Gastrocnemius medialis (tissue), 4 donors: ENCODE results near the gene MBOAT7. TPM values are rescaled to one million over a fixed set of nuclear protein-coding genes. Genes with fewer than 3 reads are reported as not detected.

Experiments
- ATAC-seq, 2 donors: fragments of 150-250 bp; one replicate each; pipeline ENCODE4 v1.9.1; 2016
- DNase-seq, 2 donors: peaks; one replicate each; pipeline ENCODE4 v3.0.0-alpha.2; 2019
- H3K27ac ChIP-seq, 4 donors: fragments of 200-600 bp; sonication (generic); 1 replicate in 1 of 4; 2 replicates in 3 of 4; pipeline ENCODE4 v1.5.1; 2016 to 2018; ENCODE audit warnings: mild to moderate bottlenecking in 2 of 4, moderate library complexity in 1 of 4
- H3K27me3 ChIP-seq, 3 donors: fragments of 200-600 bp; sonication (generic) in 2 of 3; 1 replicate in 1 of 3; 2 replicates in 2 of 3; pipeline versions ENCODE4 v1.5.1 to v1.6.0; 2016 to 2019; ENCODE audit warnings: mild to moderate bottlenecking in 1 of 3, moderate library complexity in 1 of 3
- H3K36me3 ChIP-seq, 2 donors: fragments of 200-600 bp; sonication (generic) in 1 of 2; one replicate each; pipeline ENCODE4 v1.5.1; 2017 to 2018
- H3K4me1 ChIP-seq, 2 donors: fragments of 200-600 bp; sonication (generic) in 1 of 2; one replicate each; pipeline ENCODE4 v1.5.1; 2016 to 2017; ENCODE audit warnings: mild to moderate bottlenecking in 2 of 2
- H3K4me3 ChIP-seq, 4 donors: fragments of 200-600 bp; sonication (generic) in 3 of 4; 1 replicate in 1 of 4; 2 replicates in 3 of 4; pipeline ENCODE4 v1.5.1; 2016 to 2019; ENCODE audit warnings: mild to moderate bottlenecking in 2 of 4
- H3K9me3 ChIP-seq, 3 donors: fragments of 200-600 bp; sonication (generic) in 2 of 3; 1 replicate in 1 of 3; 2 replicates in 2 of 3; pipeline ENCODE4 v1.5.1; 2016 to 2019
- POLR2A ChIP-seq, 2 donors: fragments of 450-650 bp; IDR thresholded peaks; one replicate each; pipeline ENCODE4 v1.6.1; 2017; ENCODE audit warnings: antibody characterized with exemption in 2 of 2, mild to moderate bottlenecking in 2 of 2, moderate library complexity in 2 of 2
- in situ Hi-C, 4 donors: fragments of 200-750 bp; cut with MboI; loops; one replicate each; pipeline versions ENCODE4 v1.15.0 to v1.8.0; 2017; ENCODE audit warnings: low sequenced_read_pairs in 4 of 4
- intact Hi-C: fragments of 100-400 bp; cut with DNase I; formaldehyde crosslinking; loops from one replicate; pipeline ENCODE4 v1.15.1; 2023; ENCODE audit warnings: low total_unique reads
- total RNA-seq, 4 donors: library from RNA; depleted of rRNA; stranded (reverse); fragments of >200 nt; gene quantifications; one replicate each; pipeline versions ENCODE4 v1.1.0 to v1.2.3, GENCODE V29; 2016
- TF ChIP-seq, protein P1 (sequence below), 5 experiments: fragments of 450-650 bp in 3 of 5; fragments of 200-600 bp in 2 of 5; sonication (generic) in 2 of 5; IDR thresholded peaks in 4 of 5; conservative IDR thresholded peaks in 1 of 5; 1 replicate in 4 of 5; 2 replicates in 1 of 5; pipeline ENCODE4 v1.5.1; 2016 to 2019; ENCODE audit warnings: antibody characterized with exemption in 5 of 5, mild to moderate bottlenecking in 3 of 5, moderate library complexity in 3 of 5

Gene MBOAT7
- total RNA-seq, 4 donors from 2014 or later = 11.6 to 36.4 (median 19.3) TPM

DNA sequence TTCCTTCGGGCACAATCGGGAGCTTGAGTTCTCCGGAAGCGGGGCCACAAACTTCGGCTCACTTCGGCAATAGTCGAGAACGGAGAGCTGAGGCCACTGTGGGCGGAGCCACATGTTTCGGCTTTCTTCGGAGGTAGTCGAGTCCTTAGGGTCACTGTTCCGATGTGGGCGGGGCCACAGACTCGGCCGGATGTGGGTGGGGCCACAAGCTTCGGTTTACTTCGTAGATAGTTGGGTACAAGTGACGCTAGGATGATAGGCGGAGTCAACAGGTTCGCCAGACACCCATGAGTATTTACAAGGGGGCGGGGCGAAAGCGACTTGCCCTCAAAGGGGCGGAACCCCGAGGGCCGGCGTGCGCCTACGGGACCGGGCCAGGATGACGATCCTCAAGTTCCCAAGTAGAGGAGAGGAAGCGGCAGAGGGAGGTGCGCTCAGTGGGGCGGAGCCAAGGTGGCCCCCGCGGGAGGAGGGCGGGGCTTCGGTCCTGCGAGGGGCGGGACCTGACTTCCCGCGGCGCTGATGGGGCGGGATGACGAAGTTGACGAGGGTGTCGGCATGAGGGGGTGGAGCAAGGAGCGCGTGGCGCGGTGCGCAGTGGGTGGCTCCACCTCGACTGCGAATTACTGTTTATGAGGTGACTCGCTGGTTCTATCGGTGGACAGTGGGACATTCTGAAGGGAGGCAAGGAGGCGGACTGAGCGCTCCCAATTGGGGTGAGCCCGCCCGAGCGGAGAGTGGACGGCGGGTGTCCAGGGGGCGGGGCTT, 539 bp upstream of the MBOAT7 start:
- Histone ChIP-seq H3K4me3 (peak overlapping the region; percentile 72 to 95 (median 89)), H3K9me3 (no peaks in the 10 kb centered on the region), H3K27ac (peak overlapping the region; percentile 92 to 98 (median 95)), H3K27me3 (no peaks in the 10 kb centered on the region), H3K4me1 (peaks cover 15 to 20% of the 10 kb centered on the region in 2 donors), H3K36me3 (peaks cover 5 to 25% of the 10 kb centered on the region in 2 donors)
- in situ Hi-C loops (no loop called here), intact Hi-C loops (loop anchor here (1.0 kb wide), 6 partner anchors 20 to 259 kb away; partner anchors contain the start of genes CNOT3, LENG1, LENG8 and PRPF31)
- peak; percentile 58 to 72 for TF ChIP-seq POLR2A (IDR thresholded peaks at IDR 0.05)
- TF ChIP-seq, protein P1, sequence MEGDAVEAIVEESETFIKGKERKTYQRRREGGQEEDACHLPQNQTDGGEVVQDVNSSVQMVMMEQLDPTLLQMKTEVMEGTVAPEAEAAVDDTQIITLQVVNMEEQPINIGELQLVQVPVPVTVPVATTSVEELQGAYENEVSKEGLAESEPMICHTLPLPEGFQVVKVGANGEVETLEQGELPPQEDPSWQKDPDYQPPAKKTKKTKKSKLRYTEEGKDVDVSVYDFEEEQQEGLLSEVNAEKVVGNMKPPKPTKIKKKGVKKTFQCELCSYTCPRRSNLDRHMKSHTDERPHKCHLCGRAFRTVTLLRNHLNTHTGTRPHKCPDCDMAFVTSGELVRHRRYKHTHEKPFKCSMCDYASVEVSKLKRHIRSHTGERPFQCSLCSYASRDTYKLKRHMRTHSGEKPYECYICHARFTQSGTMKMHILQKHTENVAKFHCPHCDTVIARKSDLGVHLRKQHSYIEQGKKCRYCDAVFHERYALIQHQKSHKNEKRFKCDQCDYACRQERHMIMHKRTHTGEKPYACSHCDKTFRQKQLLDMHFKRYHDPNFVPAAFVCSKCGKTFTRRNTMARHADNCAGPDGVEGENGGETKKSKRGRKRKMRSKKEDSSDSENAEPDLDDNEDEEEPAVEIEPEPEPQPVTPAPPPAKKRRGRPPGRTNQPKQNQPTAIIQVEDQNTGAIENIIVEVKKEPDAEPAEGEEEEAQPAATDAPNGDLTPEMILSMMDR (IDR thresholded peaks at IDR 0.05 in 4 of 5, conservative IDR thresholded peaks at IDR 0.05 in 1 of 5) = no peak
- DNase-seq = peak; percentile 100
- ATAC-seq = peak; percentile 72 to 75

DNA sequence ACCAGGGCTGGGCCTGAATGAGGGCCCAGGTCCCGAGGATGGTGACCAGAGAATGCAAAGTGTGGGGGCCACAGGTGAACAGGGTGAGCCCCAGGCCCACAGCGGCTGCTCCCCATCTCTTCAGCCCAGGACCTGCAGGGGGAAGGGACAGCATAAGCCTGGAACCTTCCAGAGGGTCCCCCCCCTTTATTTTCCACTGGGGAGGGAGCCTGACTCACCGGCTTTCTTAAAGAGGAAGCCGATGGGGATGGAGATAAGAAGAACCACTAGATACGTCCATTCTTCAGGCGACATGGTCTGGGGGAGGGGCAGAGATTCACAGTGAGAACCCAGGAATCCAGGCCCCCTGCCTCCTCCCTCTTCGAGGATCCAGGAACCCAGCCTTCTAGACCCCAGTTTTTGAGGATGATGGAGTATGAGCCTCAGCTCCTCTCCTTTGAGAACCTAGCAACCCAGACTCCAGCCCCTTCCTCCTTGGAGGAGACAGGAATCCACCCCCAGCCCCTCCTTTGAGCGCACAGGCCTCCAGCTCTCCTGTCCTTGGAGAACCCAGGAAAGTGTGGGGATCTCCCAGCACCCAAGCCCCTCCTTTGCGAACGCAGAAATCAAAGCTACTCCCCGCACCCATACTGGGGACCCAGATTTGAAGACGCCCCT, 1.0 kb downstream of the MBOAT7 start:
- DNase-seq = no peak
- in situ Hi-C loops = no loop called here
- intact Hi-C loops = no loop called here
- Histone ChIP-seq H3K27ac (peak overlapping the region; percentile 92 to 98 (median 95)), H3K9me3 (no peaks in the 10 kb centered on the region), H3K4me3 (peak overlapping the region; percentile 72 to 95 (median 89)), H3K27me3 (no peaks in the 10 kb centered on the region), H3K4me1 (peaks cover 15 to 20% of the 10 kb centered on the region in 2 donors), H3K36me3 (peaks cover 0 to 10% of the 10 kb centered on the region in 2 donors)
- ATAC-seq = no peak
- TF ChIP-seq, protein P1 (IDR thresholded peaks at IDR 0.05 in 4 of 5, conservative IDR thresholded peaks at IDR 0.05 in 1 of 5) = no peak
- TF ChIP-seq POLR2A (IDR thresholded peaks at IDR 0.05) = no peak

DNA sequence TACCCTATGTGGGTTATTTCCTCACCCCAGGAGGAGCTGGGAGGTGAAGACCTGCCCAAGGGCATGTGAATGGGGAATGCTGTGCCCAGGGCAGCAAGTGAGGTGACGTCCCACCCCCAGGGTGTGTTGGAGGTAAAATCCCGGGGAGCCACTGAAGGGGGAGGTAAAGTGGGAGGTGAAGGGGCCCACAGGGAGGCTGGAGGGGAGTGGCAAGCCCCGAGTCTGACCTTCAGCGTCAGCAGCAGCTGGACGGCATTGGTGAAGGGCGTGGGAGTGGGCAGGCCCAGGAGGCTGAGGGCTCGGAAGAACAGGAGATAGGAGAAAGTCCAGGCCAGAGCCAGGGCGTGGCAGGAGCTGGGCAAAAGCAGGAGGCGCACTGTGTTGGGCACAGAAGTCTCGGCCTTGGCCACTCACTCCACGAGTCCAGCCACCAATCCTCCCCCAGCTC, 2.4 kb downstream of the MBOAT7 start:
- TF ChIP-seq, protein P1 (IDR thresholded peaks at IDR 0.05 in 4 of 5, conservative IDR thresholded peaks at IDR 0.05 in 1 of 5) = no peak
- TF ChIP-seq POLR2A (IDR thresholded peaks at IDR 0.05) = no peak
- Histone ChIP-seq H3K4me3 (no peak overlapping the region), H3K36me3 (no peaks in the 10 kb centered on the region), H3K27me3 (no peaks in the 10 kb centered on the region), H3K27ac (no peak overlapping the region), H3K4me1 (peaks cover 11 to 16% of the 10 kb centered on the region in 2 donors), H3K9me3 (no peaks in the 10 kb centered on the region)
- in situ Hi-C loops = no loop called here
- DNase-seq (no peak), ATAC-seq (no peak)
- intact Hi-C loops = no loop called here

DNA sequence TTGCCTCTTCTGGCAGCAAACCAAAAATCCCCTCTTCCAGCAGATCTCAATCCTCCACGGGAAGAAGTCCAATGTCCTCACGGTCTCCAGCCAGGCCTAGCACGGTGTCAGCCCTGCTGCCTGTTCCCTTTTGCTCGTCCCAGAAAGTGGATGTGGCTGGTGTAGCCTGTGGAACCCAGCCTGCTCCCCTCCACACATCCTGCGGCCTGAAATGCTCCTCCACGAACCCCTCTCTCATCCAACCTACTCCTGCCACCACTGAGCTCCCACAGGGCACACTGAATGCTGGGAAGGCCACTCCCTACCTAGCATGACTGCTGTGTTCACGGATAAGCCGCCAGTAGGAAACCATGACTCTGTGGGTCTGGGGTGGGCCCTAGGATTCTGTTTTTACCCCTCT, 3.0 kb downstream of the MBOAT7 start:
- H3K9me3 ChIP-seq = no peaks in the 10 kb centered on the region
- H3K36me3 ChIP-seq = no peaks in the 10 kb centered on the region
- H3K27me3 ChIP-seq = no peaks in the 10 kb centered on the region
- no peak overlapping the region for H3K27ac ChIP-seq
- no peak for TF ChIP-seq POLR2A (IDR thresholded peaks at IDR 0.05)
- TF ChIP-seq, protein P1 (IDR thresholded peaks at IDR 0.05 in 4 of 5, conservative IDR thresholded peaks at IDR 0.05 in 1 of 5) = no peak
- DNase-seq = no peak
- peaks cover 6 to 10% of the 10 kb centered on the region in 2 donors for H3K4me1 ChIP-seq
- H3K4me3 ChIP-seq = no peak overlapping the region
- no peak for ATAC-seq
- intact Hi-C loops (no loop called here), in situ Hi-C loops (no loop called here)
